Iris pigment epithelial cell (primary cell): ENCODE results near the gene CELA3A.
"Not testable (repeated sequence)": the region's sequence is repeated elsewhere in the genome, so short reads cannot be mapped to it uniquely, and the experiment has no call there.

Source experiments
- DNase-seq: peaks from one replicate; pipeline ENCODE4 v3.0.0-alpha.2; 2011; ENCODE audit warnings: low read depth

The CELA3A gene

GRCh38 chr1:21981253-21981652 is 20.2 kb upstream of the CELA3A start:
- DNase-seq = not testable (repeated sequence)

GRCh38 chr1:21982122-21982521 is 19.3 kb upstream of the CELA3A start:
- DNase-seq = not testable (repeated sequence)

- DNase-seq = not testable (repeated sequence)
These were observed 17.9 kb upstream of the CELA3A start for GRCh38 chr1:21983539-21983938.

DNA sequence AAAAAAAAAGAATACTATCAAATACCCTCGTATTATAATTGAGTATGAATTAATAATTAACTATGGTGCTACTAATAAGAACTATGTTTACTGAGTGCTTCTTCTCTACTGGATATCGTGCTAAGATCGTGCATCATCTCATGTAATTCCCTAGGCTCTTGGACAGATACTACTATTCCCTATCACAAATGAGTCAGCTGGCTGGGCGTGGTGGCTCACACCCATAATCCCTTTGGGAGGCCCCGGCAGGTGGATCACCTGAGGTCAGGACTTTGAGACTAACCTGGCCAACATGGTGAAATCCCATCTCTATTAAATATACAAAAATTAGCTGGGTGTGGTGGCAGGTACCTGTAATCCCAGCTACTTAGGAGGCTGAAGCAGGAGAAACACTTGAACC is 15.6 kb upstream of the CELA3A start:
- not testable (repeated sequence) for DNase-seq

- not testable (repeated sequence) for DNase-seq
These were observed 15.1 kb upstream of the CELA3A start for GRCh38 chr1:21986386-21986785.

DNA sequence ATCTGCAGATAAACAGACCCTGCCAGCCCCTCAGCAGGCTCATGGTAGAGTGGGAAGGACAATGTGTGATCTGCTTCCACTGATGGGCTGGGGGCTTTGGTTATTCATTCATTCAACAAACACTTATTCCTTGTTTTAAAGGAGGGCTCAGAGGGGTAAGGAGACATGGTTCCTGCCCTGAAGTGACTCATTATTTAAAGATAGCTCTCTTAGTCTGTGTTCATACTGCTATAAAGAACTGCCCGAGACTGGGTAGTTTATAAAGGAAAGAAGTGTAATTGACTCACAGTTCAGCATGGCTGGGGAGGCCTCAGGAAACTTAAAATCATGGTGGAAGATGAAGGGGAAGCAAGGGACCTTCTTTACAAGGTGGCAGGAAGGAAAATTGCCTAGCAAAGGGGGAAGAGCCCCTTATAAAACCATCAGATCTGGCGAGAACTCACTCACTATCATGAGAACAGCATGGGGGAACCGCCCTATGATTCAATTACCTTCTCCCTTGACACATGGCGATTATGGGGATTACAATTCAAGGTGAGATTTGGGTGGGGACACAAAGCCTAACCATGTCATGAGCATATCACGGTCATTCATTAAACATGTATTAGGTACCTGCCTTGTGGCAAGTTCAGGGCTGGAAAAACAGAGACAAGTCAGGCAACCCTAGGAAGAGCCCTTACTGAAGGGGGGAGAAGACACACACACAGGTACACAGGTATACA is 11.6 kb upstream of the CELA3A start:
- not testable (repeated sequence) for DNase-seq

DNA sequence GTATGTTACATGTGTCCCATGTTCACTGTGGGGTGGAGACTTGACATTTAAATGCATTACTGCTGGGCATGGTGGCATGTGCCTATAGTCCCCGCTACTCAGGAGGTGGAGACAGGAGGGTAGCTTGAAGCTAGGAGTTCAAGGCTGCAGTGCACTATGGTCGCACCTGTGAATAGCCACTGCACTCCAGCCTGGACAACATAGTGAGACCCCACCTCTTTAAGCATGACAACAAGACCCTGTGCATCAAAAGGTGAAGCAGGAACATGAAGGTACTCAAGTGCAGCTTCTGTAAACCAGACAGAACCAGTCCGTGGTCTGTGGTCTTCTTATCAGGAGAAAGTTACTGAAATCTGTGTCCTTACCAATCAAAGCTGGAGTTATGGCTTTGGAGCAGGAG is 9.3 kb upstream of the CELA3A start:
- not testable (repeated sequence) for DNase-seq

- DNase-seq = not testable (repeated sequence)
These were observed 6.7 kb upstream of the CELA3A start for GRCh38 chr1:21994716-21995115.

GRCh38 chr1:21996663-21996970 is 4.8 kb upstream of the CELA3A start:
- DNase-seq = not testable (repeated sequence)

DNA sequence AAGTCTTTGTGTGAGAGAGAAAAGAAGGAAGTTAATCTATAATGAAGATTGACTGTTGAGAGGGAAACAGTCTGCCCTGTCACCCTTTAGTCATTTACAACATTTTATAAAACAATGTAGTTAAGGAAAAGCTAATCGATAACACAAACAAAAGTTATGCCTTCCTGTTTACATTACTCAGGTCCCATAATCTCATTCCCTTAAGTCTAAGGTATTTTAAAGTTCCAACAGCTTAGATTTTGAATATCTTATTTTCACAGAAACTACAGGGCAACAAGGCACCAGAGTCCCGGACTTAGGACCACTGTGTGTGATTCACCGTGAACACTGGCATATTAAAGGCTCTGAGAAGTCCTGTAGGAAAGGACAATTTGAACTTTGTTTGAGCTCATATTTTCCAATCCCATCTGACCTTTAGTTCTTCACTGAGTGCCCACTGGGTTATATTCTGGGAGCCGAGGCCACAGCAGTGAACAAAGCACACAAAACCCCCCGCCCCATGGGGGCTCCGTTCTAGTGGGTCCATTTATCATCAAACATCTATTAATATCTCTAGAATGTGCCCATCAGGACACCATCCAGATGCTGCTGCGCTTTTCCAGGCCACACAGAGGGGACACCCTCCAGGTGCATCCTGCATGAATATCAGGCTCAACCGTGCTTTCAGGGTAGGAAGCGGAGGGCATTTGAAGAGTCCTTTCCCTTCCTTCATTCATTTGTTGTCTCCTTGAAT is 3.4 kb upstream of the CELA3A start:
- not testable (repeated sequence) for DNase-seq

GRCh38 chr1:21998624-21999294 is 2.7 kb upstream of the CELA3A start:
- not testable (repeated sequence) for DNase-seq

GRCh38 chr1:21999645-22000044 is 1.8 kb upstream of the CELA3A start:
- not testable (repeated sequence) for DNase-seq

DNA sequence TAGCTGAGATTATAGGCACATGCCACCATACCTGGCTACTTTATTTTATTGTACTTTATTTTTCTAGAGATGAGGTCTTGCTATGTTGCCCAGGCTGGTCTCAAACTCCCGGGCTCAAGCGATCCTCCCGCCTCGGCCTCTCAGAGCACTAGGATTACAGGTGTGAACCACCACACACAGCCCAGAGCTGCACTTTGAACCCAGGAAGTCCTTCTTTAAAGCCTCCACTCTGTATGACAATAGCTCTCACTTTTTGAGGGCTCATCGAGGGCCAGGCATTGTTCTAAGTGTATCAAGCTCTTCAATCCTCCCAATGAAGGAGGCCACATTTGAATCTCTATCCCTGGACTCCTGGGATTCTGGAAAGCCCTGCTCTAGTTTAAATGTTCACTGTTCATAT is 1.0 kb downstream of the CELA3A start:
- DNase-seq = not testable (repeated sequence)

DNA sequence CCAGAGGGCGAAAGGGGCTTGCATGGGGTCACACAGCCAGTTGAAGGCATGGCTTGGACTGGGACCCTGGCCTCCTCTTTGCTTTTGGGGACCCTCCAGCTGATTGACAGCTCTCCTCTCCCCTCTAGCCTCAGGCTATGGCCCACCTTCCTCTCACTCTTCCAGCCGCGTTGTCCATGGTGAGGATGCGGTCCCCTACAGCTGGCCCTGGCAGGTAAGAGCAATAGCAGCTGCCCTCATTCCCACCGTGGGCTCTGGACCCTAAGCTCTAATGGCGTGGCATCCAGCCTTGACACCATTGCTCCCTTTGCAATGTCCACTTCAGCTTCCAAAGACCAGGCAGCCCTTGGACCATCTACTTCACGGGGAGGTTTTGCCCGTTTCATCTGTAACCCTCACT is 1.4 kb downstream of the CELA3A start:
- DNase-seq = not testable (repeated sequence)

DNA sequence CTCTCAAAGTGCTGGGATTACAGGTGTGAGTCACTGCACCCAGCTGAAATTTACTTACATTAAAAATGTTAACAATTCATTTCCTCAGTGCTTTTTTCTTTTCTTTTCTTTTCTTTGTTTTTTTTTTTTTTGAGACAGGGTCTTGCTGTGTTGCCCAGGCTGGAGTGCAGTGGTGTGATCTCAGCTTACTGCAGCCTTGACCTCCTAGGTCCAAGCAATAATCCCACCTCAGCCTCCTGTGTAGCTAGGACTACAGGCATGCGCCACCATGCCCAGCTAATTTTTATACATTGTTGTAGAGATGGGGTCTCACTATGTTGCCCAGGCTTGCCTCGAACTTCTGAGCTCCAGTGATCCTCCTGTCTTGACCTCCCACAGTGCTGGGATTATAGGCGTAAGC is 2.5 kb downstream of the CELA3A start:
- not testable (repeated sequence) for DNase-seq

- DNase-seq = peak; percentile 42
These were observed 4.0 kb downstream of the CELA3A start for GRCh38 chr1:22005261-22006149.

DNA sequence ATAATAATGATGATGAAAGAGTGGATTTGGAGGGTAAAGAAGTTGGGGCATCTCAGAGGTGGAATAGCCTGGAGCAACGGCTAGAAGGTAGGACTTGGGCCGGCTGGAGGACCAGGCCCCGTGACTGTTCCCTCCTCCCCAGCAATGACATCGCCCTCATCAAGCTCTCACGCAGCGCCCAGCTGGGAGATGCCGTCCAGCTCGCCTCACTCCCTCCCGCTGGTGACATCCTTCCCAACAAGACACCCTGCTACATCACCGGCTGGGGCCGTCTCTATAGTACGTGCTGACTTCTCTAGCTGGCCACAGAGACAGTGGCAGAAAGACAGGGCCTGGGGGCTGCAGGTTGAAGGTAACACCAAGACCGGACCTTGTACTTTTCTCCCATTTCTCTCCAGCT is 5.3 kb downstream of the CELA3A start:
- not testable (repeated sequence) for DNase-seq

- DNase-seq = not testable (repeated sequence)
These were observed 5.8 kb downstream of the CELA3A start for GRCh38 chr1:22007262-22007661.

DNA sequence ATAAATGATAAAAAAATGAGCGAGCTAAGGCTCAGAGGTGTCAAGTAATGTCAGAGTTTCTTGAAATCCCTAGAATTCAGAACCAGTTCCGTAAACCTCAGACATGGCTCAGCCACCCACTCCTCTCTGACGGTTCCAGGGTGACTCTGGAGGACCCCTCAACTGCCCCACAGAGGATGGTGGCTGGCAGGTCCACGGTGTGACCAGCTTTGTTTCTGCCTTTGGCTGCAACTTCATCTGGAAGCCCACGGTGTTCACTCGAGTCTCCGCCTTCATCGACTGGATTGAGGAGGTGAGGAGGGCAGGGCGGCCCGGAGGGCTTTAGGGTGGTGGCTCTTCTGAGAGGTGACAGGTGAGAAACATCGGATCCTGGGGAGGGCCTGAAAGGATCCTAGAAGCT is 8.1 kb downstream of the CELA3A start:
- not testable (repeated sequence) for DNase-seq

- DNase-seq = not testable (repeated sequence)
These were observed 11.3 kb downstream of the CELA3A start for GRCh38 chr1:22012752-22013151.

DNA sequence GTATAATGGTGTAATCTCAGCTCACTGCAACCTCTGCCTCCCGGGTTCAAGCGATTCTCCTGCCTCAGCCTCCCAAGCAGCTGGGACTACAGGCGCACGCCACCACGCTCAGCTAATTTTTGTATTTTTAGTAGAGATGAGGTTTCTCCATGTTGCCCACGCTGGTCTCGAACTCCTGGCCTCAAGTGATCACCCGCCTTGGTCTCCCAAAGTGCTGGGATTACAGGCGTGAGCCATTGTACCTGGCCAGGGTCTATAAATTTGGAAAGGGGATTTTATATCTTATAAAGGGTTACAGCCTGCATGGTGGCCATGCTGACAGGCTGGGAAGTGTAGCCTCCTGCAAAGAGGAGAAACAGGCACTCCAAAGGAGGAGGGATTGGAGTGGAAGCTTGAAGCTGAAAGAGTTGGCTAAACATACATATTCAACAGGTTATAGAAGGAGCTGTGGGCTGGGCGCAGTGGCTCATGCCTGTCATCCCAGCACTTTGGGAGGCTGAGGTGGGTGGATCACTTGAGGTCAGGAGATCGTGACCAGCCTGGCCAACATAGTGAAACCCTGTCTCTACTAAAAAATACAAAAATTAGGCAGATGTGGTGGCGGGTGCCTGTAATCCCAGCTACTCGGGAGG is 13.2 kb downstream of the CELA3A start:
- DNase-seq = not testable (repeated sequence)
